GM19397 (cell line): ENCODE results near the gene SMIM44.
A peak's percentile ranks its signal among the peaks of the same experiment; 100 is the strongest.

ENCODE experiments used
- ATAC-seq: cut with Tn5 transposase; IDR thresholded peaks from one replicate; pipeline ENCODE4 v1.9.1; 2021; ENCODE audit warnings: mild to moderate bottlenecking, moderate library complexity; ENCODE audit not compliant: unreplicated experiment

SMIM44 gene

DNA sequence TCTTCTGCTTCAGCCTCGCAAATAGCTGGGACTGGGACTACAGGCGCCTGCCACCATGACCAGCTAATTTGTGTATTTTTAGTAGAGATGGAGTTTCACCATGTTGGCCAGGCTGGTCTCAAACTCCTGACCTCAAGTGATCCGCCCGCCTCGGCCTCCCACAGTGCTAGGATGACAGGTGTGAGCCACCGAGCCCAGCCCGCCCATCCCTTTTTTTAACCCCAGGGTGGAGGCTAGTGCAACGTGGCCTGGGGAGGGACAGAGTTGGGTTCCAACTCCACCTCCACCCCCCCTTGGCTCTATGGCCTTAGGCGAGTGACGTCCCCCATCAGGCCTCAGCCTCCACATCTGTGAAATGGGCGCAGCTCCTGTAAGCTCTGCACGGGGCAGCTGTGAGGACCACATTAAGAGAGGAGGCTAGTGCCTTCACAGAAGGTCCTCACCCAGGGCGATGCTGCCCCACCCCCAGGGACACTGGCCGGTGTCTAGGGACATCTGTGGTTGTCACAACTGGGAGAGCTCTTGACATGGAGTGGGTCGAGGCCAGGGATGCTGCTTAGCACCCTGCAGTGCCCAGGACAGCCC is 40.7 kb downstream of the SMIM44 start:
- no peak for ATAC-seq

- no peak for ATAC-seq
These were observed 41.3 kb downstream of the SMIM44 start for GRCh38 chr19:3441986-3442329.

DNA sequence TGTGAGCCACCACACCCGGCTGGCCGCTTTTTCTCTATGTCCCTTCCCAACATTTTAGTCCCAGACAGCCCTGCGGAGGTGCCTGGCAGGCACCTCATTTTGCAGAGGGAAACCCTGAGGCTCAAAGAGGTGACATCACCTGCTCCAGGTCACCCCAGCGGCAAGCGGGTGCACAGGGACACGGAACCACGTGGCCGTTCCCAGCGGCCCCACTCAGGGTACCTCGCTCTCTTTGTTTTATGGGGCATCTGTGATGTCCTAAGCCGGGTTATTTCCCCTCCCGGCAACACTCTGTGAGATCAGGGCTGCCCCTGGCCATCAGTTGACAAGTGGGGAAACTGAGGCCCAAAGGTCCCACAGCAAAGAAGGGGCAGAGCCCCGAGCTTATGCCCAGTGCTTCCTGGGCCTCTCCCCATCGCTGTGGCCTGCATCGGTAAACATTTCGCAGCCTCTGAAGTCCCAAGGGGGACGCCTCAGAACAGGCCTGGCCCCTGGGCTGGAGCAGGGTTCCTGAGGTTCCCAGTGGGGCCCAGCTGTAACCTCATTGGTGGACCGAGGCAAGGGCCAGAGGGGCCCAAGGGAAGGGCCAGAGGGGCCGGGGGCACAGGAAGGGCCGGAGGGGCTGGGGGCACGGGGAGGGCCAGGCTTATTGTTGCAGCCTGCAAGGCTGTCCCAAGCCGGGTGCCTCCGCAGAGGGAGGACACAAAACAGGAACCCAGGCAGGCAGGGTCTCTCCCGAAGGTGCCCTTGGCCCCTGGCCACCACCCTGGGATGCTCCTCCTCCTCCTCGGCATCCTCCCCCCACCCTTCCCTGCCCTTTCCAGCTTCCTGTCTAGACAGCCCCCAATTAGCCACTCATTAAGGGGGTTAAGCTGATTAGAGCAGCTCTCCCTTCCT is 41.9 kb downstream of the SMIM44 start:
- ATAC-seq, result no peak

DNA sequence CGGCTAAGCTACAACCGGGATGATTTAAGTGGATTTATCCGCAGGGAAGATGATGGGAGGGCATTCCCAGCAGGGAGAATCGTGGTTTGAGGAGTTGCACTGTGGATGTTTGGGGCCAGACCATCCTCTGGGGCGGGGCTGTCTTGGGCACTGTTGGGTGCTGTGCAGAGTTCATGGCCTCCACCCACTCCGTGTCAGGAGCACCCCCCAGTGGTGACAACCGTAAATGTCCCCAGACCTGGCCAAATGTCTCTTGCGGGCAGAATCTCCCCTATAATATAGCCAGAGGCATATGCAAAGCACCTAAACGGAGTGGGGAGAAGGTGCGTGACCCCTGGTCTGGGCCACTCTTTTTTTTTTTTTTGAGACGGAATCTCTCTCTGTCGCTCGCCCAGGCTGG is 43.2 kb downstream of the SMIM44 start:
- no peak for ATAC-seq

DNA sequence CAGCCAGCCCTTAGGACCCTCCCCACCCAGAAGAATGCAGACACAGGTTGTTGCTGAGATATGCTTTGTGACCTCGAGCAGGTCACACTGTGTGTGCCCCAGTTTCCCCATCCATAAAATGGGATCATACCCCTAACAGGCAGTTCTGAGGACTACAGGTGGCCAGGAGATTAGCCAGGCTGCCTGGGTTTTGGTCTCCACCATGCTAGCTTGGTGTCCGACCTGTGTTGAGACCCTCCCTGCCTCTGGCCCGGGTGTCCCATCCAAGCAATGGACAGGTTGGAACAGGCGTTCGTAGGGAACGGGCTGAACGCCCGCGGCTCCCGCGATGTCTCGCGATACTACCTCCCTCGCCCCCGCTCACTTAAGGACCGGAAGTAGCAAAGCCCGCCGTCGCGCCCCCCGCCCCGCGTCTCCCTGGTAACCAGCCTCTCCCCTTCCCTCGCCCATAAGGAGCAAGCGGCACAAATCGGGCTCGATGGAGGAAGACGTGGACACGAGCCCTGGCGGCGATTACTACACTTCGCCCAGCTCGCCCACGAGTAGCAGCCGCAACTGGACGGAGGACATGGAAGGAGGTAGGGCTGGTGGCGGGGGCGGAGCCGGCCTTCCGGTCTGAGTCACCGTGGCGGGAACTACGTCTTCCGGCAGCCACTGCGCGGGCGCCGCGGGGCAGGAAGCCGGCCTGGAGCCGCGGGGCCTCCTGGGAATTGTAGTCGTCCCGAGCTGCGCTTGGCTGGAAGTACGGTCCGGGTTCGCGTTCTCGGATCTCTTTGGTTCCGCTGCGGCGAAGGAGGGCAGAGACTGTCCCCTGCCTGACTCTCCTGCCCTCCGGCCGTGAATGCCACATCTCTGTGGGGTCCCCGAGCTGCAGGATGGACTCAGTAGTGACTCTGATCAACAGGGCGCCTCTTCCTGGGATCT is 48.3 kb downstream of the SMIM44 start:
- peak; percentile 90 for ATAC-seq

GRCh38 chr19:3433805-3434540 is 49.3 kb downstream of the SMIM44 start:
- ATAC-seq, result no peak

GRCh38 chr19:3433313-3433712 is 49.9 kb downstream of the SMIM44 start:
- no peak for ATAC-seq
